Activated T-helper 2 cell treated with anti-CD3 and anti-CD28 coated beads, Interferon-gamma antibody, Interleukin-2, Interleukin-4, amounts not matched to agents 10 μg/mL and 5 μg/mL and 100 μg/mL, durations not matched to agents 14 hours and 24 hours and 36 hours (primary cell): ENCODE data around the gene LMCD1. TPM values are rescaled to one million over a fixed set of nuclear protein-coding genes. Genes with fewer than 3 reads are reported as not detected.

Experiments
- DNase-seq: peaks from one replicate; pipeline ENCODE4 v3.0.0; 2021; ENCODE audit warnings: low spot score
- H3K27ac Mint-ChIP-seq: one replicate; pipeline ENCODE4 v1.8.0; 2021; ENCODE audit warnings: mixed read lengths
- H3K27me3 Mint-ChIP-seq: one replicate; pipeline ENCODE4 v1.8.0; 2021; ENCODE audit warnings: low read depth, mixed read lengths
- H3K36me3 Mint-ChIP-seq: one replicate; pipeline ENCODE4 v1.8.0; 2021; ENCODE audit warnings: low read depth, mixed read lengths
- H3K4me1 Mint-ChIP-seq: one replicate; pipeline ENCODE4 v1.8.0; 2021; ENCODE audit warnings: low read depth, mixed read lengths
- H3K4me3 Mint-ChIP-seq: one replicate; pipeline ENCODE4 v1.8.0; 2021; ENCODE audit warnings: low read depth, mild to moderate bottlenecking, moderate library complexity, mixed read lengths
- H3K9me3 Mint-ChIP-seq: one replicate; pipeline ENCODE4 v1.8.0; 2021; ENCODE audit warnings: mixed read lengths
- intact Hi-C: fragments of 100-400 bp; cut with micrococcal nuclease; formaldehyde crosslinking; loops from one replicate; pipeline ENCODE4 v1.15.1; 2023
- total RNA-seq: library from RNA; stranded (reverse); gene quantifications from 2 replicates; pipeline ENCODE4 v1.2.3, GENCODE V29; 2022

The LMCD1 gene
- total RNA-seq, 1 donor from 2014 or later, result 4.4 TPM

DNA sequence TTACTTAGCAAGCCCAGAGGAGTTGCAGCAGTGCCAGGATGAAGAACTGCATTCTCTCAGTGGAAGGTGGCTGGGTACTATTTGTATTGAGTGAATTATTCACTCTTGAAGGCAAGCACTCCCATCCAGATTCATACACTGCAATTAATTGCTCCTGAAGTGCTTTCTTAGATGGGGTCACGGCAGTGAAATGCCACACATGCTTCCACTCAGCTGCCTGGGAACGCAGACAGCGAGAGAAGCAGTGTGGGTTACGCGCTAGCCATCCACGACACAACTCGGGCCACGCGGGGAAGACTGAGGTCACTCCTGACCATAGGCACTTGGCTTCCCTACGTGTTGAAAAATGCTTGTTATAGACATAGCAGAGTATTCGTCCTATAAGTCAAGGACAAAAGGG is 30.8 kb upstream of the LMCD1 start:
- H3K27ac Mint-ChIP-seq, result no peak overlapping the region
- no peaks in the 10 kb centered on the region for H3K4me1 Mint-ChIP-seq
- H3K36me3 Mint-ChIP-seq, result no peaks in the 10 kb centered on the region
- H3K27me3 Mint-ChIP-seq, result no peaks in the 10 kb centered on the region
- DNase-seq, result no peak
- intact Hi-C loops, result no loop called here
- no peak overlapping the region for H3K4me3 Mint-ChIP-seq
- H3K9me3 Mint-ChIP-seq, result no peaks in the 10 kb centered on the region

DNA sequence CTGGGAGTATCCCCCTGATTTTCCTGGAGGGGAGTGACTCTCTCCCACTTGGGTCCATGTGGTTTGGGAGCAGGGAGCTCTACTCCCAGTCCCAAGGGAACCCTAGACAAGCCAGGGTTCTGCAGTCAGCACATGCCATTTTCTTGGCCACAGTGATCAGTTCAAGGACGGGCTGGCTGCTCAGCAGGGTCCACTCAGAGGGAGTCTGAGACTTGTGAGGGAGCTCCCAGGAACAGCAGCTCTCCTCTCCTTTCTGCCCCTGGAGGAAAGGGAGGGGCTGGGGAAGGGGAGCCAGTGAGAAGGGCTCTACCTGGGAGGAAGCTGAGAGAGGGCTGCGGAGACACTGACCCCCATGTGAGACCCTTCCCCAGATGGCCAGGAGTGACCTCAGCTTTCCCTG is 29.1 kb upstream of the LMCD1 start:
- H3K27me3 Mint-ChIP-seq, result no peaks in the 10 kb centered on the region
- no peak overlapping the region for H3K27ac Mint-ChIP-seq
- H3K4me1 Mint-ChIP-seq, result no peaks in the 10 kb centered on the region
- intact Hi-C loops, result no loop called here
- no peak for DNase-seq
- no peaks in the 10 kb centered on the region for H3K36me3 Mint-ChIP-seq
- no peaks in the 10 kb centered on the region for H3K9me3 Mint-ChIP-seq
- H3K4me3 Mint-ChIP-seq, result no peak overlapping the region

GRCh38 chr3:8473029-8473428 is 28.6 kb upstream of the LMCD1 start:
- no peak overlapping the region for H3K4me3 Mint-ChIP-seq
- no peaks in the 10 kb centered on the region for H3K9me3 Mint-ChIP-seq
- no peaks in the 10 kb centered on the region for H3K27me3 Mint-ChIP-seq
- H3K27ac Mint-ChIP-seq, result no peak overlapping the region
- H3K36me3 Mint-ChIP-seq, result no peaks in the 10 kb centered on the region
- intact Hi-C loops, result no loop called here
- no peak for DNase-seq
- H3K4me1 Mint-ChIP-seq, result no peaks in the 10 kb centered on the region

- Mint-ChIP-seq H3K9me3 (no peaks in the 10 kb centered on the region), H3K36me3 (no peaks in the 10 kb centered on the region), H3K4me3 (no peak overlapping the region), H3K27ac (no peak overlapping the region), H3K27me3 (no peaks in the 10 kb centered on the region), H3K4me1 (no peaks in the 10 kb centered on the region)
- no peak for DNase-seq
- intact Hi-C loops, result no loop called here
Measured at GRCh38 chr3:8473990-8474389, 27.6 kb upstream of the LMCD1 start.

DNA sequence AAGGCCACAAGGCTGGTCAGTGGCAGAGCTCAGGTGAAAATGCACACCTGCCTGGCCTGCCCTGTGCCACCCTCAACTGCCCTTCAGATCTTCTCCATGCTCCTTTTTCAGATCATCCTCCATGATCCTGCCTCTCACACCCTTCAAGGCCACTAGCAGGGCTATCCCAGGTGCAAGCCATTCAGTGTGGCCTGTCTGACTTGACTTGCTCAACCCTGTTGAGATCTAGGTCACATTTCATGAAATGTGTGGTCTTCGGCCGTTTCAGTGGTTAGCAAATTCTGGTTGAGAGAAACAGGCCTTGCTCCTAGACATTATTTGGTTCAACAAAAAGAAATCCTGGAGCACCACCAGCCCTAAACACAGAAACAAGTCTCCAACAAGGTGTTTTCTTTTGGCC is 26.6 kb upstream of the LMCD1 start:
- H3K36me3 Mint-ChIP-seq, result no peaks in the 10 kb centered on the region
- intact Hi-C loops, result no loop called here
- no peak overlapping the region for H3K4me3 Mint-ChIP-seq
- no peak for DNase-seq
- no peaks in the 10 kb centered on the region for H3K4me1 Mint-ChIP-seq
- no peak overlapping the region for H3K27ac Mint-ChIP-seq
- no peaks in the 10 kb centered on the region for H3K9me3 Mint-ChIP-seq
- no peaks in the 10 kb centered on the region for H3K27me3 Mint-ChIP-seq

DNA sequence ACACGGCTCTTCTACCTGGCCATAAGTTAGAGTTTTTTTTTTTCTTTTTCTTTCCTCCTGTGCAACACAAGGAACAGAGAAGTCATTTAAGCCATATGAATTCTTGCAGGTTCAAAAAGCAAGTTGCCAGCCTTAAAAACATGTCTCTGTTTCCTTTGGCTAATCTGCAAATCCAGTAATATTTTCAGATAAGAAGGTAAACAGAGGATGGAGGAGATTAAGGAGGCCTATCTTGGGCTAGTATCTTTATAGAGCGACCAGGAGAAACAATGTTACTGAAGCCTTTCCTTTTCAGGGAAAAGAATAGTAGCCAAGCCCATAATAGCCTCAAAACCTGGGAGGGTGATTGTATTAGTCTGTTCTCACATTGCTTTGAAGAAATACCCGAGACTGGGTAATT is 20.9 kb upstream of the LMCD1 start:
- intact Hi-C loops, result no loop called here
- DNase-seq, result no peak
- H3K27ac Mint-ChIP-seq, result no peak overlapping the region

DNA sequence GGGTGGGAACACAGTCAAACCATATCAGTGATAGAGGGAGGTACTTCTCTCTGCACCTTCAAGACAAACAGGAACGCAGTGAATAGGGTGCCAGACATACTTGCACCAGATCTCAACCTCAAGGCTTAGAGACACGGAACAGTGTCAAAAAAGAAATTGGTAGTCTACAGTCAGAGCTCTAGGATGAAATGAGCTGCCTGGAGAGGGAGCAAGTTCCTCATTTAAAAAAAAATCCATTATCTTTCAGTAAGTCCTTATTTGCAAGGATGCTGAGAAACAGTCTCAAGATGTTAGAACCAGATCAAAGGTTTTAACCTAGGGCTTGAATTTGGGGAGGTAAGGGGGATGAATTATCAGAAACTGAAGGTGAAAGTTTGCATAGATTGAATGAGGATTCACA is 20.2 kb upstream of the LMCD1 start:
- Mint-ChIP-seq H3K27me3 (no peaks in the 10 kb centered on the region), H3K27ac (no peak overlapping the region), H3K4me1 (no peaks in the 10 kb centered on the region), H3K4me3 (no peak overlapping the region), H3K36me3 (no peaks in the 10 kb centered on the region), H3K9me3 (no peaks in the 10 kb centered on the region)
- DNase-seq, result no peak
- intact Hi-C loops, result no loop called here

More for the DNA sequence above, 20.9 kb upstream of the LMCD1 start:
- no peak overlapping the region for H3K4me3 Mint-ChIP-seq
- H3K36me3 Mint-ChIP-seq, result no peaks in the 10 kb centered on the region
- H3K9me3 Mint-ChIP-seq, result no peaks in the 10 kb centered on the region
- H3K4me1 Mint-ChIP-seq, result no peaks in the 10 kb centered on the region
- no peaks in the 10 kb centered on the region for H3K27me3 Mint-ChIP-seq

DNA sequence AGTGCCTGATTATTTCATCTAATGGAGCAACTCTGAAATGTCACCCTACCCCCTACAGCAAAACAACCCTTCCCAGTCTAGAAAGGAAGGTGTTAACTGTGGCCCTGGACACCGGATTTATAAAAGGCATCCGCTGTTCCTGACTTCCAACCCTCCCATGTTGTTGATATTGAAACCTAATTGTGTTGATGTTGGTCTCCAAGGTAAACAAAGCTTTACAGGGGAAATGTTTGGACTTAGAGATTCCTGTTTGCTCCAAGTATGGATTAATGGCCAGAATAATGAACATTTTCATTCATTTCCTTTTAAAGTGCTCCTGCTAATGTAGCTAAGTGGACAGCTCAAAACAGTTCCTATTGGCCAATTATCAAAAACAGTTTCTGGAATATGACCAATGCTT is 19.4 kb upstream of the LMCD1 start:
- Mint-ChIP-seq H3K4me1 (no peaks in the 10 kb centered on the region), H3K4me3 (no peak overlapping the region), H3K27me3 (no peaks in the 10 kb centered on the region), H3K27ac (no peak overlapping the region), H3K9me3 (no peaks in the 10 kb centered on the region), H3K36me3 (no peaks in the 10 kb centered on the region)
- intact Hi-C loops, result no loop called here
- no peak for DNase-seq

DNA sequence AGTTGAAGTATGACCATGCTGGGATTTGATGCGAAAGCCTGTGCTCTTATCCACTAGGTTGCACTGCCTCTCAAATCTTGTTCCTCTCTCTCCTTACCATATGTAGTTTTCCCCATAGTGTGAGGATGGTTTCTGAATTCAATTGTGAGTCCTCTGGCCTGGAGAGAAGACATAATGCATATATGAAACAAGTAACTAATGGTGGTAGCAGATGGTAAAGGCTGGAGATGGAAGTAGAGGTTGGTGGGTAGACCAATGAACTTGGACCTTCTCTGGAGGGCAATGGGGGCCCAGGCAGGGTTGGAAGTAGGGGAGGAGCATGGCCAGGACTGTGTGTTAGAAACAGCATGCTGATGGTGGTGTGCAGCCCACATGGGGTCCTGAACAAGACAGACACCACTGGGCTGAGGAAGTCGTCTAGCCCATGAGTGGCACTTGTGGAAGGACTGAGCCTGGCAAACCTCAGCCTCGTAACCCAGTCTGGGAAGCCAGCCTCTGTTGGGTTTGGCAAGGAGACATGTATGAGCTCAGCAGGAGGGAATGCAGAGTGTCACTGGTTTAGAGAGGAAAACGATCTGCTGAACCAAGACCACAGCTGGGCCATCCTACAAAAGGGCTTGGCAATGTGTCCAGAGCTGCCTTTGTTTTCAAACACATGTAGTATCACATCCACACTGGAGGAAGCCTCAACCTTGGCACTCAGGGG is 18.5 kb upstream of the LMCD1 start:
- DNase-seq, result no peak
- no peaks in the 10 kb centered on the region for H3K4me1 Mint-ChIP-seq
- no peak overlapping the region for H3K27ac Mint-ChIP-seq
- intact Hi-C loops, result no loop called here
- no peaks in the 10 kb centered on the region for H3K27me3 Mint-ChIP-seq
- H3K36me3 Mint-ChIP-seq, result no peaks in the 10 kb centered on the region
- no peak overlapping the region for H3K4me3 Mint-ChIP-seq
- no peaks in the 10 kb centered on the region for H3K9me3 Mint-ChIP-seq

- no peak for DNase-seq
- no peaks in the 10 kb centered on the region for H3K27me3 Mint-ChIP-seq
- no peak overlapping the region for H3K27ac Mint-ChIP-seq
- no peak overlapping the region for H3K4me3 Mint-ChIP-seq
- no peaks in the 10 kb centered on the region for H3K4me1 Mint-ChIP-seq
- intact Hi-C loops, result no loop called here
- H3K9me3 Mint-ChIP-seq, result no peaks in the 10 kb centered on the region
- H3K36me3 Mint-ChIP-seq, result no peaks in the 10 kb centered on the region
Measured at GRCh38 chr3:8484409-8485140, 17.0 kb upstream of the LMCD1 start.

- DNase-seq, result no peak
- H3K27ac Mint-ChIP-seq, result no peak overlapping the region
- no peaks in the 10 kb centered on the region for H3K36me3 Mint-ChIP-seq
- no peak overlapping the region for H3K4me3 Mint-ChIP-seq
- H3K4me1 Mint-ChIP-seq, result no peaks in the 10 kb centered on the region
- H3K9me3 Mint-ChIP-seq, result no peaks in the 10 kb centered on the region
- no peaks in the 10 kb centered on the region for H3K27me3 Mint-ChIP-seq
- intact Hi-C loops, result no loop called here
Measured at GRCh38 chr3:8485141-8485870, 16.3 kb upstream of the LMCD1 start.

- Mint-ChIP-seq H3K9me3 (no peaks in the 10 kb centered on the region), H3K4me1 (no peaks in the 10 kb centered on the region), H3K4me3 (no peak overlapping the region), H3K27me3 (no peaks in the 10 kb centered on the region), H3K27ac (no peak overlapping the region), H3K36me3 (no peaks in the 10 kb centered on the region)
- DNase-seq, result no peak
- intact Hi-C loops, result no loop called here
Measured at GRCh38 chr3:8485943-8486342, 15.7 kb upstream of the LMCD1 start.

DNA sequence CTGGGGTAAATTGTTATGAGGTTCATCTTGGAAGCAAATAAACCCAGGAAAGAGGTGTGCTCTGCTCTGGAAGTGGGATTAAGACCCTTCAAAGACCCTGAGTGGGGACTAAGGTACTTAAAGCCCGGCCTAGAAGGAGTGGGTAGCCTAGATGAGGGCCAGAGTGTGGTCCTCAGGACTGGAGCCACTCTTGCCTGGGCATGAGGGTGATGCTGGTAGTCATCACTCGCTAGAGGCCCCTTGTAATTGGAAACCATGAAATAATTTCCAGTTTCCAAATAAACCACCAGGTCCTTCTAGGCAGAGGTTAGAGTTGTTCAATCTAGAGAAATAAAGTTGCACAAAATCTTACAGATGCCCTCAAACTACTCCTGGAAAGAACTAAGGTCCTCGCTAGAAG is 15.2 kb upstream of the LMCD1 start:
- Mint-ChIP-seq H3K4me1 (no peaks in the 10 kb centered on the region), H3K27me3 (no peaks in the 10 kb centered on the region), H3K27ac (no peak overlapping the region), H3K9me3 (no peaks in the 10 kb centered on the region), H3K4me3 (no peak overlapping the region), H3K36me3 (no peaks in the 10 kb centered on the region)
- intact Hi-C loops, result no loop called here
- no peak for DNase-seq
